ENCODE results near the gene ZMAT5.

- TF ChIP-seq, protein P1, sequence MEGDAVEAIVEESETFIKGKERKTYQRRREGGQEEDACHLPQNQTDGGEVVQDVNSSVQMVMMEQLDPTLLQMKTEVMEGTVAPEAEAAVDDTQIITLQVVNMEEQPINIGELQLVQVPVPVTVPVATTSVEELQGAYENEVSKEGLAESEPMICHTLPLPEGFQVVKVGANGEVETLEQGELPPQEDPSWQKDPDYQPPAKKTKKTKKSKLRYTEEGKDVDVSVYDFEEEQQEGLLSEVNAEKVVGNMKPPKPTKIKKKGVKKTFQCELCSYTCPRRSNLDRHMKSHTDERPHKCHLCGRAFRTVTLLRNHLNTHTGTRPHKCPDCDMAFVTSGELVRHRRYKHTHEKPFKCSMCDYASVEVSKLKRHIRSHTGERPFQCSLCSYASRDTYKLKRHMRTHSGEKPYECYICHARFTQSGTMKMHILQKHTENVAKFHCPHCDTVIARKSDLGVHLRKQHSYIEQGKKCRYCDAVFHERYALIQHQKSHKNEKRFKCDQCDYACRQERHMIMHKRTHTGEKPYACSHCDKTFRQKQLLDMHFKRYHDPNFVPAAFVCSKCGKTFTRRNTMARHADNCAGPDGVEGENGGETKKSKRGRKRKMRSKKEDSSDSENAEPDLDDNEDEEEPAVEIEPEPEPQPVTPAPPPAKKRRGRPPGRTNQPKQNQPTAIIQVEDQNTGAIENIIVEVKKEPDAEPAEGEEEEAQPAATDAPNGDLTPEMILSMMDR (IDR thresholded peaks at IDR 0.05; ENCODE audit: insufficient read depth, low read length, poor library complexity, severe bottlenecking): no peak
- no peak for TF ChIP-seq EZH2phosphoT487 (conservative IDR thresholded peaks at IDR 0.05; ENCODE audit: low read length)
Observed at GRCh38 chr22:29723766-29724165, 43.0 kb downstream of the ZMAT5 start.

Data from SU-DHL-6 (cell line).